22Rv1 (cell line): Measurements from ENCODE around the gene STAT1.
"Not testable (repeated sequence)": the region's sequence is repeated elsewhere in the genome, so short reads cannot be mapped to it uniquely, and the experiment has no call there.

ENCODE experiments used
- H3K27ac ChIP-seq: fragments of 450-650 bp; 2 replicates; pipeline ENCODE4 v1.5.1; 2017
- ZFX ChIP-seq: fragments of 450-650 bp; IDR thresholded peaks from 2 replicates; pipeline ENCODE4 v1.6.1; 2017; ENCODE audit warnings: antibody characterized with exemption, borderline replicate concordance
- TF ChIP-seq, protein P1 (sequence below): fragments of 450-650 bp; IDR thresholded peaks from 2 replicates; pipeline ENCODE4 v1.5.1; 2017; ENCODE audit warnings: mild to moderate bottlenecking

Gene STAT1

DNA sequence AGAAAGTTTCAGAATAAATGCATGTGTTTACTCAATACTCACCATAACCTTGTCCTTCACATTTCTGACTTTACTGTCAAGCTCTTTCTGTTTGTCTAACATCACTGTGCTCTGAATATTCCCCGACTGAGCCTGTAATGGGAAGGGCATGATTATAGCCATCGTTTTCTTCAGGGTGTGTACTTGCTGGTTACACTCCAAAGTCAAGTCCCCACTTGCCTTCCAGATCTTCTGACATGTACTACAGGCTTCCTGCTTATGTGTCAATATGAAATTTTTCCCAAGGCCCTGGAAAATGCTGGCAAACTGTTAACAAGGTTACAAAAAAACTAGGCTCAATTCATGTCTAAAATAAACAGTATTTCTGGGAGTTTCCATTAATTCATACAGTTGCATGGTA, 12.9 kb downstream of the STAT1 start:
- TF ChIP-seq, protein P1, sequence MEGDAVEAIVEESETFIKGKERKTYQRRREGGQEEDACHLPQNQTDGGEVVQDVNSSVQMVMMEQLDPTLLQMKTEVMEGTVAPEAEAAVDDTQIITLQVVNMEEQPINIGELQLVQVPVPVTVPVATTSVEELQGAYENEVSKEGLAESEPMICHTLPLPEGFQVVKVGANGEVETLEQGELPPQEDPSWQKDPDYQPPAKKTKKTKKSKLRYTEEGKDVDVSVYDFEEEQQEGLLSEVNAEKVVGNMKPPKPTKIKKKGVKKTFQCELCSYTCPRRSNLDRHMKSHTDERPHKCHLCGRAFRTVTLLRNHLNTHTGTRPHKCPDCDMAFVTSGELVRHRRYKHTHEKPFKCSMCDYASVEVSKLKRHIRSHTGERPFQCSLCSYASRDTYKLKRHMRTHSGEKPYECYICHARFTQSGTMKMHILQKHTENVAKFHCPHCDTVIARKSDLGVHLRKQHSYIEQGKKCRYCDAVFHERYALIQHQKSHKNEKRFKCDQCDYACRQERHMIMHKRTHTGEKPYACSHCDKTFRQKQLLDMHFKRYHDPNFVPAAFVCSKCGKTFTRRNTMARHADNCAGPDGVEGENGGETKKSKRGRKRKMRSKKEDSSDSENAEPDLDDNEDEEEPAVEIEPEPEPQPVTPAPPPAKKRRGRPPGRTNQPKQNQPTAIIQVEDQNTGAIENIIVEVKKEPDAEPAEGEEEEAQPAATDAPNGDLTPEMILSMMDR, result no peak
- no peak for TF ChIP-seq ZFX
- no peak overlapping the region for H3K27ac ChIP-seq

DNA sequence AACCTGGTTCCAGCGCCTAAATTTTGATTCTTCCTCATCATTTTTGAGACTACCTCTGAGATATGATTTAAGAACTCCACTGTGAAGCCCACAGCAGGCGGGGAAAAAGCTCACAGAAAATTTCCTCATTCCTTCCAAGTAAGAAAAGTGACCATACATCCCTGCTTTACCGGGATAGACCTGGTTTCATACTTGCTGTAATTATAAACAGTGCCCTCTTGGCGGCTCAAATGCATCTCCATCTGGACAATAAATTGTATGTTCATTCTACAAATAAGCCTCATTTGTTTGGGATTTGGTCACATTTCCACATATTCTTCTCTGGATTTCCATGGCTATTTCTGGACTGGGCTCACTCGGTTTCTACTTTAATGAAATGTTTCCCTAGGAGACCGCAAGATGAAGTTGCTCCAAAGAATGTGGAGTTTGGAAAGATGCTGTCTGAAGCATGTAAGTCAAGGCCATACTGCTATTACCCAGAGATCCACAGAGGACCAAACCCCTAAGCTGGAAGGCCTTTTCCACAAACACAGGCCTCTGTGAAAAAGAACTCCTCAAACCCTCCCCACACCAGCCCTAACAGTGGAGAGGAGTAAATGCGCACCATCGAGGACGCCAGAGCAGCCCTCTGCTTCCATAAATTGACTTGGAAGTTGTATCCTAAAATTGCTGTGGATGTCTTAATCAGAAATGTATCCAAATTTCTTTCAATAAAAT, 13.9 kb downstream of the STAT1 start:
- no peak for TF ChIP-seq ZFX
- TF ChIP-seq, protein P1, result no peak
- H3K27ac ChIP-seq, result no peak overlapping the region

DNA sequence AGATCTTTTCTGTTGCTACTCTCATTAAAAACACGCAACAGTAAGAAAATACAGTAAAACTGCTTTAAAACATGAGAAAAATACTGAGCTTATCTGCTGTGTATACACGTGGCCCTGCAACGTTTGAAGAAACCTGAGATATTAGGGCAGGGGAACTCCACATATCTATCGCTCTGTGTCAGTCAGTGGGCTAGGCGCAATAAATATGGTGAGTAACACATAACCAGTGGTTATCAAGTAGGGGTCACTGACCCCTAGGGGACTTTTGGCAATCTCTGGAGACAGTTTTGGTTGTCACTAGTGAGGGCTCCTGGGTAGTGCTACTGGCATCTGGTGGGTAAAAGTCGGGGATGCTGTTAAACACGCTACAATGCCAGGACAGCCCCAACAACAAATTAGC, 14.9 kb downstream of the STAT1 start:
- no peak overlapping the region for H3K27ac ChIP-seq
- TF ChIP-seq, protein P1, result no peak
- no peak for TF ChIP-seq ZFX

DNA sequence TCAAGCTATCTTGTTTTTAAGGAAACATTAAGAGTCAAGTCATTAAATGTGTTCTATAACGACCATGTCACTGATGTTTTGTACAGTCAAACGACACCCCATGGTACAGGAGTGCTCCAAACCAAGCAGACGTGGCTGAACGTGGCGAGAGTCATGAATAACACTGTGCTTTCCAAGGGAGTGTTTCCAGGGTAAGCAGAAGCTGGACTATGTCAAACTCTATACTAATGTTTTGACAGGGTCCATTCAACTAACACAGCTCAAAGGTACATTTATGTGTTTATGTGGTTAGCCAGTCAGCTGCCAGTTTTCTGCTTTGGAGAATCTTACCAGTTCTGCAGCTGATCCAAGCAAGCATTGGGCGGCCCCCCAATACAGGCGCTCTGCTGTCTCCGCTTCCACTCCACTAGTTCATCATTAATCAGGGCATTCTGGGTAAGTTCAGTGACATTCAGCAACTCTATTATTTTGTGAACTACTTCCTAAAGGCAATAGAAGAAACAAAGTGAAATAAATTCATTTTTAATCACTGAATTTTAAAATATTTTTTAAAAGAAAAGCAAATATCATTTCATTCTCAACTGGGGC, 16.4 kb downstream of the STAT1 start:
- no peak overlapping the region for H3K27ac ChIP-seq
- TF ChIP-seq, protein P1, result no peak
- no peak for TF ChIP-seq ZFX

DNA sequence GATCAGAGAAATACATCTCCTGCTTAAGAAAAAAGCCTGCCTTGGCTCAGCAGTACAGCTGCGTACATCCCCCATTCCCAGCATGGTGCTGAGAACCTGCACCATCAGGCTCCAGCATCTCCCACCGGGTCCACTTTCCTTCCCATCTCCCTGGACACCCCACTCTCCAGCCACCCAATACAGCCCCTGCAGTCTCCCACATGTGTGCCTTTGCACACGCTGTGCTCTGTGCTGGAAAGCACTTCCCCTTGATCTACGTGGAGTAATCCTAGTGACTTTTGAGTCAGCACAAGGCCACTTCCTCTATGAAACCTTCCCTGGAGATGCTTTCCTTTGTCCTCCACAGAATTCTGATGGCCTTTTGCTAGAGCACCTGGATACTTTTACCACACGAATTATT, 17.0 kb downstream of the STAT1 start:
- TF ChIP-seq ZFX, result no peak
- TF ChIP-seq, protein P1, result no peak
- no peak overlapping the region for H3K27ac ChIP-seq

DNA sequence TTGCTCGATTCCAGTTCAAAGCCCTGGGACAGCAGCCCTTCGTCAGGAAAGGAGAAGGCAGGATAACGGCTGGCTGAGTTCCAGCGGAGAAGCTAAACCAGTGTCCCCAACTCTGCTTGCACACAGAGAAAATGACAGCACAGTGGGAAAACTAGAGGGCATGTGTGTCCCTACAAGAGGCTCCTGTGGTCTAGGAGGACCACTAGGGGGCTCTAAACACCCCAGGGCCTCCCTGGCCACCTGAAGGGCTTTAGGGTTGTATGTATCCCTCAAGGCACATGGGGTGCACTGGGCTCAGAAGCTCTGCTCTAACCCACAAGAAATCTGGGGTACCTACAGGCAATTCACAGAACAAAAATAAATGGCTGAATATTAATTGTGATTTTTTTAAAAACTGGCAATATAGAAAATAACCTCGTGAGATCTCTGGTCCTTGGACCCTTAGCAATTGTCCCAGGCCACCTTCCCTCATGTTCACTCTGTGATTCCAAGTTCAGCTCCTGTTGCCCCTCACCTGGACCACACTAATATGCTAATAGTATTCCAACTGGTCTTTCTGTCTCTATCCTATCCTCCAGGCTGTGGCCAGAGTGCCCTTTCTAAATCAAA, 17.5 kb downstream of the STAT1 start:
- no peak overlapping the region for H3K27ac ChIP-seq
- no peak for TF ChIP-seq ZFX
- TF ChIP-seq, protein P1, result peak; percentile 73

DNA sequence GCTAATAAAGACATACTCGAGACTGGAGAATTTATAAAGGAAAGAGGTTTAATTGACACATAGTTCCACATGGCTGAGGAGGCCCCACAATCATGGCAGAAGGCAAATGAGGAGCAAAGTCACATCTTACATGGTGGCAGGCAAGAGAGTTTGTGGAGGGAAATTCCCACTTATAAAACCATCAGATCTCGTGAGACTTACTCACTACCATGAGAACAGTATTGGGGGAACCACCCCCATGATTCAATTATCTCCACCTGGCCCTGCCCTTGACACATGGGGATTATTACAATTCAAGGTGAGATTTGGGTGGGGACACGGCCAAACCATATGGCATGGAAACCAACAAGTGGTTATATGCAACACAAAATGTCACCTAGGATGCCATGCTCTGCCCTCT, 18.7 kb downstream of the STAT1 start:
- H3K27ac ChIP-seq, result not testable (repeated sequence)
